Spinal cord (tissue), 10 donors: Measurements from ENCODE around the gene CBFB. TPM values are rescaled to one million over a fixed set of nuclear protein-coding genes. Genes with fewer than 3 reads are reported as not detected.

ENCODE experiments used
- DNase-seq, 6 donors: peaks; one replicate each; pipeline versions ENCODE4 v3.0.0 to v3.0.0-alpha.2; 2013 to 2015; ENCODE audit warnings: low spot score in 6 of 6, low read depth in 4 of 6
- H3K27ac ChIP-seq: one replicate; pipeline ENCODE4 v1.5.1; 2013; ENCODE audit warnings: low read depth, low read length, control low read depth
- H3K27me3 ChIP-seq: one replicate; pipeline ENCODE4 v1.6.1; 2013; ENCODE audit warnings: low read length; ENCODE audit not compliant: control insufficient read depth, insufficient read depth
- H3K36me3 ChIP-seq: one replicate; pipeline ENCODE4 v1.6.1; 2013; ENCODE audit warnings: low read length; ENCODE audit not compliant: control insufficient read depth, insufficient read depth
- H3K4me1 ChIP-seq: one replicate; pipeline ENCODE4 v1.6.1; 2013; ENCODE audit warnings: low read length; ENCODE audit not compliant: control insufficient read depth, insufficient read depth
- H3K4me3 ChIP-seq: one replicate; pipeline ENCODE4 v1.5.1; 2013; ENCODE audit warnings: low read depth, low read length, control low read depth
- H3K9me3 ChIP-seq: one replicate; pipeline ENCODE4 v1.6.1; 2013; ENCODE audit warnings: low read length; ENCODE audit not compliant: control insufficient read depth, insufficient read depth
- WGBS: methylation state at CpG from one replicate; pipeline ENCODE4 v1.1.5; 2013; ENCODE audit warnings: missing lambda C conversion rate; ENCODE audit not compliant: insufficient coverage; 5-methylcytosine and 5-hydroxymethylcytosine counted together
- polyA plus RNA-seq, 2 donors: library from polyadenylated mRNA; unstranded; fragments of 120-200 nt; gene quantifications; one replicate each; pipeline ENCODE4 v1.2.1, GENCODE V29; 2013; ENCODE audit not compliant: insufficient read length in 2 of 2
- total RNA-seq, 2 donors: library from RNA; depleted of rRNA in 1 of 2; stranded (reverse); fragments of 120-200 nt in 1 of 2; fragments of >200 nt in 1 of 2; gene quantifications; one replicate each; pipeline versions ENCODE4 v1.2.3 to v1.2.4, GENCODE V29; 2013 to 2014
- donor health status: healthy.

CBFB gene
- total and polyA plus RNA-seq, 4 donors, result 36.1 to 59.4 (median 42.0) TPM

DNA sequence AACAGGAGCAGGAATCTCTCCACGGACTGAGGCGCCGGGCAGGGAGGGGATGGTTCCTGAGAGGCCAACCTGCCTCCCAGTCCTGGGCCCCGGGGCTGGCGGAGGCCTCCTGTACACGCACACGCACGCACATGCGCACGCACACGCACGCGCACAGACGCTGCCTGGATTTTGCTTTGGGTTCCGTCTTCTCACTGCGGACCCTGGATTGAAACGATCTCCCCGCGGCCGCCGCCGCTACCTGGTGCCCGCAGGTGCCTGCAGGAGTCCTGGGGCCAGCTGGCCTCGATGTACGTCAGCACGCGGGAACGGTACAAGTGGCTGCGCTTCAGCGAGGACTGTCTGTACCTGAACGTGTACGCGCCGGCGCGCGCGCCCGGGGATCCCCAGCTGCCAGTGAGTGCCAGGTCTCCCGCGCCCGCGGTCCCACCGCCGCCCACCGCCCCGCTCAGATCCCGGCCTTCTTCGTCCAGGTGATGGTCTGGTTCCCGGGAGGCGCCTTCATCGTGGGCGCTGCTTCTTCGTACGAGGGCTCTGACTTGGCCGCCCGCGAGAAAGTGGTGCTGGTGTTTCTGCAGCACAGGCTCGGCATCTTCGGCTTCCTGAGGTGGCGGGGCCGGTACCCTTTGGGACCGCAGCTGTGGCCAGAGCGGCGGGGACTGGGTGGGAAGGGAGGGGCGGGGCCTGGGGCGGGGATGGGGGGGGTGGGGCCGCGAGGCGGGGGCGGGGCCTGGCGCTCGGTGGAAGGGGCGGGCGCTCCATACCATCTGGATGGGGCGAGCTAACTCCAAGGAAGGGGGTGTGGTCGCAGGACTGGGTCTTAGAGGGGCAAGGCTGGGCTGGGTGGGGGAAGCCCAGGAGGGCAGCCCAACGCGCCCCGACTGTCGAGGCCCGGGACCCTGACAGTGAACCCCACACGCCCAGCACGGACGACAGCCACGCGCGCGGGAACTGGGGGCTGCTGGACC lies 28.3 kb upstream of the CBFB start:
- under 1% methylated on average over 75 of the region's 89 CpGs for WGBS
- H3K27me3 ChIP-seq, result peaks cover 7% of the 10 kb centered on the region
- H3K9me3 ChIP-seq, result no peaks in the 10 kb centered on the region
- peaks cover 19% of the 10 kb centered on the region for H3K36me3 ChIP-seq
- peak overlapping the region; percentile 43 for H3K4me3 ChIP-seq
- H3K27ac ChIP-seq, result no peak overlapping the region
- peak in 3 of 6 donors; percentile 48 to 93 (median 87) for DNase-seq
- H3K4me1 ChIP-seq, result peaks cover 20% of the 10 kb centered on the region

DNA sequence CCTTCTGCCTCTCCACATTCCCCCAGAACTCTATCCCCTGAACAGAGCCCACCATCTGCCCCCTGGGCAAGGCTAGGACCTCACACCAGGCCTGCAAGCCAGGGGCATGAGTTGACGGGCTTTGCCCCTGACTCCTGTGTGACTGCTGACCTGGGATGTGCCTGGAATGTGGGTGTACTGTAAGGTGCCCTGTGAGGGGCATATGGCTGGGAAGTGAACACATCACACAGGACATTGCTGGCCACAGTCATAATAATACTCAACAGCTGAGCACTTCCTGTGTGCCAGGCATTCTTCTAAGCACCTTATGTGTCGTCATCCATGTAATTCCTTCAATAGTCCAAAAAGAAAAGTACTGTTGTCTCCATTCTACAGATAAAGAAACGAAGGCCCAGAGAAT lies 27.2 kb upstream of the CBFB start:
- Histone ChIP-seq H3K4me1 (peaks cover 15% of the 10 kb centered on the region), H3K27me3 (peaks cover 7% of the 10 kb centered on the region), H3K27ac (no peak overlapping the region), H3K36me3 (peaks cover 22% of the 10 kb centered on the region), H3K9me3 (no peaks in the 10 kb centered on the region), H3K4me3 (no peak overlapping the region)
- WGBS, result 100% methylated on average over 1 of the region's 3 CpGs
- DNase-seq, result no peak

DNA sequence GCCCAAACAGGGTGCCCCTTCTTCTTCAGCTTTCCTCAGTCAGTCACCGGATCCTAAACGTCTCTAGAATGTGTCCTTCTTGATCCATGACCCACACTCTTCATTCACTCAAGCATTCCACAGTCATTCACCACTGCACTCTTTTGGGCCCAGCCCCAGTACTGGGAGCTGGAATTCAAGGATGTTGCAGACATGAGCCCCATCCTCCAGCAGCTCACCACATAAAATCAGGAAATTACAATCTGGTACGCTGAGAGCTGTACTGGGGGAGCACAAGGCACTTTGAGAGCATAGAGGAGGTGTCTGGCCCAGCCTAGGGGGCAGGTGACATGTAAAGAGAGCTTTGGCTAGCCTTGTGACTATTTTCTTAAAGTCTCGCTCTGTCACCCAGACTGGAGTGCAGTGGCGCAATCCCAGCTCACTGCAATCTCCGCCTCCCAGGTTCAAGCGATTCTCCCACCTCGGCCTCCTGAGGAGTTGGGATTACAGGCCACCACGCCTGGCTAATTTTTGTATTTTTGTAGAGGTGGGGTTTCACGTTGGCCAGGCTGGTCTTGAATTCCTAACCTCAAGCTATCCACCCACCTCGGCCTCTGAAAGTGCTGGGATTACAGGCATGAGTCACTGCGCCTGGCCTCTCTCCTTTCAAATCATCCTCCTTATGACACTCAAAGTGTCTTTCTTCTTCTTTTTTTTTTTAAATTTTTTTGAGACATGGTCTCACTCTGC lies 21.9 kb upstream of the CBFB start:
- Histone ChIP-seq H3K9me3 (no peaks in the 10 kb centered on the region), H3K27ac (no peak overlapping the region), H3K4me3 (no peak overlapping the region), H3K4me1 (no peaks in the 10 kb centered on the region), H3K36me3 (peaks cover 20% of the 10 kb centered on the region), H3K27me3 (no peaks in the 10 kb centered on the region)
- 79% methylated on average over 8 of the region's 12 CpGs for WGBS
- no peak for DNase-seq

DNA sequence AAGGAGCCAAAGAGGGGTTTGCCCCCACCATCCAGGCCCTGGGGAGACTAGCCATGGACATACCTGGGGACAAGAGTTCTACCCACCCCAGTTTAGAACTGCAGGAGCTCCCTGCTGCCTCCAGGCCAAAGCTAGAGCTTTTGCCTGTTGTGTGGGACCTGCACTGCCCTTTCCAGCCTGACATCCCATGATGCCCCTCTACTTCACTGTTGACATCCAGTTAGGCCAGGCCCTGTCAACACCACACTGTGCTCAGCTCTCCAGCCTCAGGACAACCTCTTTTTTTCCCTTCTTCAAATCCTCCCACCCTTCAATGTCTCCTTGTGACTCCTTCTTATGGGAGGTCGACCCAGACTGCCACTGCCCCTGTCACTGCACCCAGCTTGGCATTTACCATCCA lies 19.8 kb upstream of the CBFB start:
- WGBS, result no CpG with 5 or more reads among the region's 1 CpG

DNA sequence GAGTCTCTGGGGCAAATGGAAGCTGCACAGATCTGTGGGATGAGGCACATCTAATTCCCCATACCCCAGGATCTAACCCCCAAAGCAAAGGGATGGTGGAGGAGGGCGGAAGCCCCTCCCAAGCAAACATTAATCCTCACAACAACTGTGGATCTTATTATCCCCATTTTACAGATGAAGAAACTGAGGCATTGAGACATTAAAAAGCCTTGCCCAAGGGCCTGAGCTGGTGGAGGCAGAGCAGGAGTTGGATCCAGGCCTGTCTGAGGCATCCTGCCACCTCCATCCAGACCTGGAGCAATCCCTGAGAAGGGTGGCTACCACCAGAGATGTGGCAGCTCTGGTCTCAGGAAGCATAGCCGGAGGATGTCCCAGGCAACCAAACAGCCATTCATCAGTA lies 17.7 kb upstream of the CBFB start:
- H3K27me3 ChIP-seq, result no peaks in the 10 kb centered on the region
- DNase-seq, result no peak
- no peak overlapping the region for H3K27ac ChIP-seq
- peaks cover 18% of the 10 kb centered on the region for H3K4me1 ChIP-seq
- no peaks in the 10 kb centered on the region for H3K9me3 ChIP-seq
- H3K36me3 ChIP-seq, result no peaks in the 10 kb centered on the region
- no peak overlapping the region for H3K4me3 ChIP-seq
- 91% methylated on average over 1 of the region's 2 CpGs for WGBS

More for the DNA sequence above, 19.8 kb upstream of the CBFB start:
- Histone ChIP-seq H3K9me3 (no peaks in the 10 kb centered on the region), H3K36me3 (peaks cover 10% of the 10 kb centered on the region), H3K27ac (no peak overlapping the region), H3K27me3 (no peaks in the 10 kb centered on the region), H3K4me1 (peaks cover 11% of the 10 kb centered on the region), H3K4me3 (no peak overlapping the region)
- DNase-seq, result no peak

DNA sequence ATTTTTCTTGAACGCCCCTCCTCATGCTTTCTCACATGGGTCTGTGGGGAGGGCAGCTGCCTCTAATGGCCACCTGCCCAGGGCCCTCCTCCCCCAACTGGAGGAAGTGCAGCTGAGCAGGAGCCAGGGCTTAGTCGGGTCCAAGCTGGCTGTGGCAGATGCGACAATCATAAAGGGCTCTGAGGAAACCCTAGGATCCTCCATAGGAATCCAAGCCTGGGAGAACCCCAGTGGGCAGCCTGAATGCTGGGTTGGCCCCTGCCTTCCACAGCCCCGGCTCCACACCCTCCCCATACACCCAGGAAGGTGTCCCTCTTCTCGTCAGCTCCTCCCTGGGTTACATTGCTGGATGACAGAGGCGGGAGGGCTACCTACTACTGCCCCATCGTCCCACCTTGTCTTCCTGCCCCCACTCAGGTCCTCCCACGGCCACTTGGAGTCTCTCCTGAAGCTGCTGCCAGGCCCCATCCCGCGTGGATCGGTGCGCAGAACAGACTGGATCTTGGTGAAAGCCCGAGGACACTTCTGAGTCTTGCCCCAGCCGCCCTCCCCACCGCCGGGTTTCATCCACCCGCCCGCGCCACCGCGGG lies 15.6 kb upstream of the CBFB start:
- peak overlapping the region; percentile 19 for H3K4me3 ChIP-seq
- 4% methylated on average over 20 of the region's 21 CpGs for WGBS
- H3K9me3 ChIP-seq, result no peaks in the 10 kb centered on the region
- peaks cover 18% of the 10 kb centered on the region for H3K4me1 ChIP-seq
- H3K36me3 ChIP-seq, result no peaks in the 10 kb centered on the region
- peak in 2 of 6 donors; percentile 59 to 75 for DNase-seq
- no peaks in the 10 kb centered on the region for H3K27me3 ChIP-seq
- peak overlapping the region; percentile 35 for H3K27ac ChIP-seq

DNA sequence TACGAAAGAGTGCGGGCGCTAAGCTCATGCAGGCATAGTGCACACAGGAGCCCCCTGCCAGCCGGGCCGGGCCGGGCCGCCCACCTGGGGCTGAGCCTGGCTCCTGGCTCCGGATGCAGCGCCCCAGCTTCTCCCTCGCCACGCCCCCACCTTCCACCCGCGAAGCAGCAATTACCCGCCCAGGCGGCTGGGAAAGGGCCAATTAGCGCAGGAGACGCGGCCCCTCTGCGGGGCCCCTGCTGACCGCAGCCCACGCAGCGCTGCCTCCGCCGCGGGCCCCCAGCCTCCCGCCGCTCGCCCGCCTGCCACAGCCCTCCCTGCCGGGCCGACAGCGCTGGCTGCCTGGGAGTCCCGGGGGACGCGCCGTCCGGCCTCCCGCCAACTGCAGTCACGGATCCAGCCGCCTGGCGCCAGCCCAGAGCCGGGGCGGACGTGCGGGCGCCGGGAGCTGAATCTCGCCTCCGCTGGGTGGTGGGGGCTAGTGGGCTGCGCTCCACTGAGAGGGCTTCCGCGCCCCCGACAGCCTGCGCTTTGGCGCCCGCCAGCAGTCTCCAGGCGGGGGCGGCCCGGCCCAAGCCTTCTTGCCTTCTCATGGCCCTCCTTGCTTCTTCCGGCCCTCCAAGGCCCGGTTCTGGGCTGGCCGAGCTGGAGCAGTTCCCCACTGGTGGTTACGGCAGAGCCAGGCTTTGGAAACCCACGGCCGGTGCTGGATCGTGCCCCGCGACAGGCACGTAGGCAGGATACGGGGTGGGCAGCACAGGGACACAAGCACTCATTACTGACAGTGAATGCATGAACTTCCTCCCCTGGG lies 14.9 kb upstream of the CBFB start:
- under 1% methylated on average over 70 of the region's 70 CpGs for WGBS
- H3K27me3 ChIP-seq, result no peaks in the 10 kb centered on the region
- peak in 2 of 6 donors; percentile 86 to 89 for DNase-seq
- peak overlapping the region; percentile 42 for H3K27ac ChIP-seq
- H3K4me3 ChIP-seq, result peak overlapping the region; percentile 40
- no peaks in the 10 kb centered on the region for H3K36me3 ChIP-seq
- H3K9me3 ChIP-seq, result no peaks in the 10 kb centered on the region
- peaks cover 18% of the 10 kb centered on the region for H3K4me1 ChIP-seq

DNA sequence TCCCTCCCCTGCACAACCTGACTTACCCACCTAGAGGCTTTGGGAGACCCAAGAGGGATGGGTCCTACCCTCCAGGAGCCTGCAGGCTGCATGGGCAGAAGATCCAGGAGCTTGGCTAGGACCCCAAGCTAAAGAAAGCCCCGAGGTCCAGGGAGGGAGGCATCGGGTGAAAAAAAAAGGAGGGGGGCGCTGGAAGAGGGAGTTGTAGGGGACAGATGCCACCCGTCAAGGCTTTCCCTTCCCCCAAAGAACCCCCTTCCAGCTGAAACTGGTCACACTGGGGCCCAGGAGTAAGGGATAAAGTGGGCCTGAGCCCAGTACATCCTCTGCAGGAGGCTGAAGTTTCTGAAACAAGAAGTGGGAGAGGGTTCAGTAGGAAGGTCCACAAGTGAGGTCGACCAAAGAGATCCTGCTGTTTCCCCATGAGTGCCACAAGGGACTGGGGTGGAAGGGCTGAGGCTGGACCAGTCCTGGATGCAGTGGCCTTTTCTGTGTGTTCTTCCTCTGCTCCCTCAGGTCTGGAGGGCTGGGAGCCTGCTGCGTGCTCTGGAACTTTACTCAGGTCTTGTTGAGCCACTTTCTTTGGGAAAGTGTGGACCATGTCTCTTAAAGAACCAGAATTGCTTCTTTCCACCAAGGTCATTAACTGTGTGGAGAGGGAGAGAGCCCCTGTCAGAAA lies 14.2 kb upstream of the CBFB start:
- Histone ChIP-seq H3K36me3 (no peaks in the 10 kb centered on the region), H3K4me1 (peaks cover 18% of the 10 kb centered on the region), H3K4me3 (peak overlapping the region; percentile 40), H3K27me3 (no peaks in the 10 kb centered on the region), H3K9me3 (no peaks in the 10 kb centered on the region), H3K27ac (peak overlapping the region; percentile 42)
- no peak for DNase-seq
- WGBS, result 58% methylated on average over 2 of the region's 6 CpGs
